Liver (tissue), 9 donors: Measurements from ENCODE around the gene DYNLT3. TPM values are rescaled to one million over a fixed set of nuclear protein-coding genes. Genes with fewer than 3 reads are reported as not detected.

Experiments
- DNase-seq: peaks from one replicate; pipeline ENCODE4 v3.0.0-alpha.2; 2017; ENCODE audit warnings: low spot score
- H3K27ac ChIP-seq, 2 donors: one replicate each; pipeline ENCODE4 v1.7.0; 2013; ENCODE audit warnings: inconsistent platforms in 2 of 2, low read length in 2 of 2, control low read depth in 1 of 2, low read depth in 1 of 2, mild to moderate bottlenecking in 1 of 2
- H3K27me3 ChIP-seq, 4 donors: one replicate each; pipeline versions ENCODE4 v1.6.1 to v1.7.0; 2013; ENCODE audit warnings: low read length in 3 of 4, inconsistent platforms in 1 of 4, mild to moderate bottlenecking in 1 of 4, moderate library complexity in 1 of 4; ENCODE audit not compliant: control insufficient read depth in 4 of 4, insufficient read depth in 4 of 4
- H3K36me3 ChIP-seq, 4 donors: one replicate each; pipeline versions ENCODE4 v1.6.1 to v1.7.0; 2013; ENCODE audit warnings: low read length in 3 of 4, mild to moderate bottlenecking in 3 of 4, low read depth in 1 of 4, moderate library complexity in 1 of 4; ENCODE audit not compliant: control insufficient read depth in 4 of 4, insufficient read depth in 3 of 4
- H3K4me1 ChIP-seq, 4 donors: one replicate each; pipeline versions ENCODE4 v1.6.1 to v1.7.0; 2013; ENCODE audit warnings: low read length in 3 of 4, mild to moderate bottlenecking in 3 of 4, moderate library complexity in 1 of 4; ENCODE audit not compliant: control insufficient read depth in 4 of 4, insufficient read depth in 4 of 4
- H3K4me3 ChIP-seq, 3 donors: one replicate each; pipeline versions ENCODE4 v1.6.1 to v1.7.0; 2013; ENCODE audit warnings: low read length in 3 of 3, control low read depth in 1 of 3, low read depth in 1 of 3, mild to moderate bottlenecking in 1 of 3
- H3K9ac ChIP-seq, 2 donors: one replicate each; pipeline ENCODE4 v1.7.0; 2013; ENCODE audit warnings: low read length in 2 of 2, mild to moderate bottlenecking in 2 of 2, moderate library complexity in 2 of 2, control low read depth in 1 of 2, low read depth in 1 of 2
- H3K9me3 ChIP-seq, 4 donors: one replicate each; pipeline versions ENCODE4 v1.6.1 to v1.7.0; 2013; ENCODE audit warnings: low read length in 3 of 4; ENCODE audit not compliant: control insufficient read depth in 4 of 4
- ATF3 ChIP-seq: IDR thresholded peaks from 2 replicates; pipeline ENCODE4 v1.6.1; 2016; ENCODE audit warnings: antibody characterized with exemption
- CTCF ChIP-seq: fragments of 150-350 bp; IDR thresholded peaks from 2 replicates; pipeline ENCODE4 v1.5.1; 2017; ENCODE audit warnings: improper control_type of control experiment, low read depth, low read length; ENCODE audit not compliant: missing input control
- EGR1 ChIP-seq, 2 donors: IDR thresholded peaks; 2 replicates each; pipeline ENCODE4 v1.6.1; 2016 to 2018; ENCODE audit warnings: antibody characterized with exemption in 2 of 2, low read depth in 2 of 2
- FOXA1 ChIP-seq: IDR thresholded peaks from 2 replicates; pipeline ENCODE4 v1.6.1; 2016; ENCODE audit warnings: antibody characterized with exemption
- FOXA2 ChIP-seq: IDR thresholded peaks from 2 replicates; pipeline ENCODE4 v1.6.1; 2016; ENCODE audit warnings: antibody characterized with exemption
- HNF4A ChIP-seq, 2 donors: conservative IDR thresholded peaks; 2 replicates each; pipeline ENCODE4 v1.6.1; 2016; ENCODE audit warnings: antibody characterized with exemption in 2 of 2, mild to moderate bottlenecking in 2 of 2
- HNF4G ChIP-seq: IDR thresholded peaks from 2 replicates; pipeline ENCODE4 v1.6.1; 2016; ENCODE audit warnings: antibody characterized with exemption
- JUND ChIP-seq, 2 donors: IDR thresholded peaks; 2 replicates each; pipeline ENCODE4 v1.6.1; 2016; ENCODE audit warnings: antibody characterized with exemption in 2 of 2
- MAX ChIP-seq: IDR thresholded peaks from 2 replicates; pipeline ENCODE4 v1.6.1; 2016; ENCODE audit warnings: antibody characterized with exemption
- NR2F2 ChIP-seq: IDR thresholded peaks from 2 replicates; pipeline ENCODE4 v1.6.1; 2016; ENCODE audit warnings: antibody characterized with exemption
- RAD21 ChIP-seq, 2 donors: IDR thresholded peaks; 2 replicates each; pipeline ENCODE4 v1.6.1; 2016; ENCODE audit warnings: antibody characterized with exemption in 2 of 2, mild to moderate bottlenecking in 2 of 2
- RXRA ChIP-seq, 2 donors: IDR thresholded peaks; 2 replicates each; pipeline ENCODE4 v1.6.1; 2017 to 2018; ENCODE audit warnings: antibody characterized with exemption in 2 of 2, mild to moderate bottlenecking in 1 of 2
- TAF1 ChIP-seq: conservative IDR thresholded peaks from 2 replicates; pipeline ENCODE4 v1.6.1; 2016; ENCODE audit warnings: antibody characterized with exemption, mild to moderate bottlenecking
- YY1 ChIP-seq: IDR thresholded peaks from 2 replicates; pipeline ENCODE4 v1.6.1; 2016; ENCODE audit warnings: antibody characterized with exemption, mild to moderate bottlenecking
- WGBS: extraction: QIAGEN DNeasy Blood & Tissue Kit; methylation state at CpG from one replicate; pipeline ENCODE4 v1.1.7; 2013; 5-methylcytosine and 5-hydroxymethylcytosine counted together
- polyA plus RNA-seq, 2 donors: library from polyadenylated mRNA; stranded (reverse) in 1 of 2; unstranded in 1 of 2; fragments of 200-250 nt in 1 of 2; fragments of >200 nt in 1 of 2; fragmentation: Nextera tagmentation in 1 of 2; extraction: Ambion mirVana in 1 of 2; gene quantifications; one replicate each; pipeline versions ENCODE4 v1.2.1 to v1.2.3, GENCODE V29; 2013 to 2015
- total RNA-seq, 2 donors: library from RNA; depleted of rRNA; stranded (reverse); fragments of >200 nt; gene quantifications; one replicate each; pipeline ENCODE4 v1.2.3, GENCODE V29; 2014
- donor health status: healthy.
- donor health status: healthy.
- donor health status: healthy.
- donor health status: healthy.
- donor health status: healthy.

The DYNLT3 gene
- total and polyA plus RNA-seq, 4 donors, result 9.5 to 20.7 (median 13.4) TPM

GRCh38 chrX:37854748-37855147 lies 7.4 kb upstream of the DYNLT3 start:
- no peaks in the 10 kb centered on the region for H3K9me3 ChIP-seq
- TF ChIP-seq CTCF (no peak), FOXA2 (no peak), NR2F2 (no peak), RXRA (IDR thresholded peaks at IDR 0.05) (no peak), ATF3 (no peak)
- H3K36me3 ChIP-seq, result peaks cover 0 to 2% (median 0%) of the 10 kb centered on the region in 4 donors
- no peak overlapping the region for H3K27ac ChIP-seq
- H3K9ac ChIP-seq, result no peak overlapping the region
- 52% methylated on average over 2 of the region's 2 CpGs for WGBS
- no peaks in the 10 kb centered on the region for H3K4me1 ChIP-seq
- no peak for DNase-seq
- no peaks in the 10 kb centered on the region for H3K27me3 ChIP-seq
- H3K4me3 ChIP-seq, result no peak overlapping the region

GRCh38 chrX:37854148-37854547 lies 6.8 kb upstream of the DYNLT3 start:
- Histone ChIP-seq H3K36me3 (peaks cover 0 to 2% (median 0%) of the 10 kb centered on the region in 4 donors), H3K27ac (no peak overlapping the region), H3K27me3 (no peaks in the 10 kb centered on the region), H3K4me1 (no peaks in the 10 kb centered on the region), H3K9ac (no peak overlapping the region), H3K4me3 (no peak overlapping the region), H3K9me3 (no peaks in the 10 kb centered on the region)
- 85% methylated on average over 3 of the region's 3 CpGs for WGBS
- DNase-seq, result no peak
- TF ChIP-seq HNF4A (conservative IDR thresholded peaks at IDR 0.05), result no peak
- no peak for TF ChIP-seq TAF1
- no peak for TF ChIP-seq CTCF
- TF ChIP-seq RAD21 (IDR thresholded peaks at IDR 0.05), result no peak
- no peak for TF ChIP-seq EGR1 (IDR thresholded peaks at IDR 0.05; ENCODE audit: low read depth in 2 of 2)
- no peak for TF ChIP-seq MAX
- TF ChIP-seq FOXA2, result no peak
- TF ChIP-seq ATF3, result no peak
- no peak for TF ChIP-seq FOXA1
- no peak for TF ChIP-seq JUND (IDR thresholded peaks at IDR 0.05)
- TF ChIP-seq YY1, result no peak
- TF ChIP-seq HNF4G, result no peak

- peak overlapping the region in 2 of 3 donors; percentile 67 to 80 for H3K4me3 ChIP-seq
- no peak for DNase-seq
- WGBS, result 23% methylated on average over 5 of the region's 5 CpGs
- H3K9ac ChIP-seq, result peak overlapping the region in 1 of 2 donors; percentile 11
- H3K9me3 ChIP-seq, result no peaks in the 10 kb centered on the region
- TF ChIP-seq ATF3 (no peak), RAD21 (IDR thresholded peaks at IDR 0.05) (peak in 1 of 2 donors; percentile 28)
- H3K27me3 ChIP-seq, result no peaks in the 10 kb centered on the region
- peaks cover 0 to 2% (median 0%) of the 10 kb centered on the region in 4 donors for H3K4me1 ChIP-seq
- peak overlapping the region; percentile 61 to 92 for H3K27ac ChIP-seq
- no peaks in the 10 kb centered on the region for H3K36me3 ChIP-seq
These were observed 394 bp upstream of the DYNLT3 start for GRCh38 chrX:37847733-37848197.
